HUES48 (cell line): ENCODE measurements around the gene ALDOB.

ENCODE experiments used
- H3K27ac ChIP-seq: one replicate; pipeline ENCODE4 v1.7.0; 2013; ENCODE audit warnings: low read depth, low read length, inconsistent platforms
- H3K27me3 ChIP-seq: 2 replicates; pipeline ENCODE4 v1.6.1; 2013; ENCODE audit warnings: mild to moderate bottlenecking, low read length; ENCODE audit not compliant: control insufficient read depth, insufficient read depth
- H3K36me3 ChIP-seq: 2 replicates; pipeline ENCODE4 v1.6.1; 2013; ENCODE audit warnings: low read length; ENCODE audit not compliant: control insufficient read depth, insufficient read depth
- H3K4me1 ChIP-seq: 2 replicates; pipeline ENCODE4 v1.6.1; 2013; ENCODE audit warnings: mild to moderate bottlenecking, low read length; ENCODE audit not compliant: control insufficient read depth, insufficient read depth
- H3K4me3 ChIP-seq: 2 replicates; pipeline ENCODE4 v1.5.1; 2013; ENCODE audit warnings: mild to moderate bottlenecking, low read depth, low read length
- H3K9ac ChIP-seq: 2 replicates; pipeline ENCODE4 v1.6.1; 2013; ENCODE audit warnings: mild to moderate bottlenecking, low read depth, low read length, moderate library complexity
- H3K9me3 ChIP-seq: 2 replicates; pipeline ENCODE4 v1.6.1; 2013; ENCODE audit warnings: low read length; ENCODE audit not compliant: control insufficient read depth, insufficient read depth

Gene ALDOB

DNA sequence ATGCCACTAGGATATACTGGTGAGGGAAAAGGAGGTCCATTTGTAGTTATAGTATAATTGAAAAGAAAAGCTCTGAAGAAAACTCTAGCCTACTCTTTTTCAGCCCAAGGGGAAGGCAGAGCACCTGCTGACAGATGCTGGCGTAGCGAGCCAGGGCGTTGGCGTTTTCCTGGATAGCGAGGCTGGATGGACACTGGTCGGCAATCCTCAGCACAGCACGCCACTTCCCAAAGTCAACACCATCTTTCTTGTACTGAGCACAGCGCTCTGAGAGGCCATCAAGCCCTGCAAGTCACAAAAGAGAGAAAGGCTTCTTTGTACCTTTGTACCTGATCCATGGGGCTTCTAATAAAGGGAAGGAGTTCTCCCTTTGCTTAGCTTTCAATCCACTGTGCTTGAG lies 8.2 kb downstream of the ALDOB start:
- Histone ChIP-seq H3K9ac (no peak overlapping the region), H3K27me3 (no peaks in the 10 kb centered on the region), H3K4me1 (no peaks in the 10 kb centered on the region), H3K9me3 (no peaks in the 10 kb centered on the region), H3K27ac (no peak overlapping the region), H3K4me3 (no peak overlapping the region), H3K36me3 (no peaks in the 10 kb centered on the region)

DNA sequence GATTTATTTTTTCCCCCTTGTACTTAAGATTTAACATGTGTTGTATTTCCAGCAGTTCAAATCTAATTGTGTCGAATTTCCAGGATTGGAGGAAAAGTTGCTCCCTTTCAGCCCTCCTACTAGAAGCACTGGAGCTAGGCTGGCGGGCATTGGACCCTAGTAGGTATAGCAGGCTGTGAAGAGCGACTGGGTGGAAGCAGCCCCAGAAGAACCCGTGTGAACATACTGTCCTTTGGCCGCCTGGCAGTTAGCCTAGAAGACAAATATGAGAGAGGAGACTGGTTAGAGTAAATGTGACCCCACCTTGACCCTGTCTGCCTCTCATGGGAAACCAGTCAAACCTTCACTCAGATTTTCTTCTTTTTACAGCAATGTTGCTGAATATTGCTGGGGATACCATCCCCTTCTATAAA lies 13.9 kb downstream of the ALDOB start:
- no peak overlapping the region for H3K9ac ChIP-seq
- no peaks in the 10 kb centered on the region for H3K9me3 ChIP-seq
- H3K27me3 ChIP-seq: no peaks in the 10 kb centered on the region
- H3K36me3 ChIP-seq: no peaks in the 10 kb centered on the region
- H3K27ac ChIP-seq: no peak overlapping the region
- no peaks in the 10 kb centered on the region for H3K4me1 ChIP-seq
- H3K4me3 ChIP-seq: no peak overlapping the region

DNA sequence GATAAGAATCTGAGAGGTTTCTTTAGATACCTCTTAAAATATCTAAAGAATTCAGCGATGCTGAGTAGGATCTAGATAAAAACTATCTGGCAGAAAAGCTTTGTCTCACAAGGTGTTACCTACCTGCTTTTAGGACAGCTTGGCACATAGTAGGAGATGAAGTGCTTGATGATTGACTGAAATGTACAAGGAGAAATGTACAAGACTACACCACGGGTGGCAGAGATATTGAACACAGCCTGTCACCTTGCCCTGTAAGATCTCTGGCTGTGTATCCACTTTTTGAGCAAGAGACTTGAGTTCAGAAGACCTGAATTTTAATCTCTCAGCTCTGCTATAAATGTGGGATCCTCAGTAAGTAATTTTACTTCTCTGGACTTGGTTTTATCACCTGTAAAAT lies 15.7 kb downstream of the ALDOB start:
- no peaks in the 10 kb centered on the region for H3K4me1 ChIP-seq
- H3K9ac ChIP-seq: no peak overlapping the region
- no peak overlapping the region for H3K27ac ChIP-seq
- H3K9me3 ChIP-seq: no peaks in the 10 kb centered on the region
- H3K4me3 ChIP-seq: no peak overlapping the region
- no peaks in the 10 kb centered on the region for H3K36me3 ChIP-seq
- no peaks in the 10 kb centered on the region for H3K27me3 ChIP-seq

DNA sequence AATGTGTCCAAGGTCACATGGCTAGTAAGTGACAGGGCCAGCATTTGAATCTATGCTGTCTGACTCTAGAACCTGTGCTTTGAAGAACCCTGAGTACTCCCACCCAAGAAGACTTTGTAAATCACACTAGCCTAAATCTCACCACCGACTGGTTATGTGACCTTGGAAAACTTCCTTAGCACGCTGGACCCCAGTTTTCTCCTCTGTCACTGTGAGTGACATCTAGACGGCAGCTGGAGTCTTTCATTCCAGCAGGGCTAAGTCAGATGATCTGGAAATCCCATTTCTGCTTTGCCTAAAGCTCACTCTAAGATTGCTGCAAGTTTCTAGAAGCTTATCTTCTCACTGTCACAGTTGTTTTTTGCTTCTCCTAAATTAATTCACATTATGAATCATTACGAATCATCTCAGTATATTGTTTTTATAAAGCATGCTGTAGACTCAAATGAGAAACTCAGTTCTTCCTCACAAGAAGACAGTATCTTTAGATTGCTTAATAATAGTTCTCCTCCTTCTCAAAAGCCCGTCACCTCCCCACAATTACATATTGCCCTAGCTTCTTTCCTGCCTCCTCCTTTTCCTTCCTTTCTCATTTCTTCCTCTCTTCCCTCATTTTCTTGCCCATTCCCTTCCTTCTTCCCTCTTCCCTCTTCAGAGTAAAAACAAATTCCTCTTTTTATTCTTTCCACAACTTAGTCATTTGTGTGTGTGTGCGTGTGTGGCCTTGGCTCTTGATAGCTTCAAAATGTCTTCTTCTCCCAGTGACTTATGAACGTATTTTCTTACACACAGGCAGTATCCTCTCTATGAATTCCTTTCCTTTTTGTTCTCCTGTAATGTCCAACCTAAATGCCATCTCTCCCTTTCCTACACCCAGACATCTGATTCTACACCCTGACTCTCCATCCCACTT lies 16.8 kb downstream of the ALDOB start:
- Histone ChIP-seq H3K4me3 (no peak overlapping the region), H3K9me3 (no peaks in the 10 kb centered on the region), H3K27ac (no peak overlapping the region), H3K36me3 (no peaks in the 10 kb centered on the region), H3K9ac (no peak overlapping the region), H3K4me1 (no peaks in the 10 kb centered on the region), H3K27me3 (no peaks in the 10 kb centered on the region)

DNA sequence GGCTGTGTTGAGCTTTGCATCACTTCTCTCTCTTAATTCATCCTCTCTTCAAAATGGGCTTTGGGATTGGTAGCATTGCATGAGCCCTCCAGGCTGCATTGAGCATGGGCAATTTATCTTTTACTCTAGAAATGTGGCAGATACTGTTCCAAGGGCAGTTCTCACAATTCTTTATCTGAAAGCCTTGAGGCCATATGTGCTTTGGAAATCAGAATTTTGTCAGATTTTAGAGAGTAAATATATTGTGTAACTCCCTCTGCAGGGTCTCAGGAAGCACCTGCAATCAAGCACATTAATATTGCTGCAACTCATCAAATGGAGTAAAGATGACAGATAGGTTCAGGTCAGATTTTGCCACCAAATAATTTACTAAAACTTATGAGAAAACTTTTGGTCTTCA lies 17.6 kb downstream of the ALDOB start:
- no peaks in the 10 kb centered on the region for H3K36me3 ChIP-seq
- no peak overlapping the region for H3K27ac ChIP-seq
- no peaks in the 10 kb centered on the region for H3K27me3 ChIP-seq
- H3K4me3 ChIP-seq: no peak overlapping the region
- H3K4me1 ChIP-seq: no peaks in the 10 kb centered on the region
- no peak overlapping the region for H3K9ac ChIP-seq
- no peaks in the 10 kb centered on the region for H3K9me3 ChIP-seq

DNA sequence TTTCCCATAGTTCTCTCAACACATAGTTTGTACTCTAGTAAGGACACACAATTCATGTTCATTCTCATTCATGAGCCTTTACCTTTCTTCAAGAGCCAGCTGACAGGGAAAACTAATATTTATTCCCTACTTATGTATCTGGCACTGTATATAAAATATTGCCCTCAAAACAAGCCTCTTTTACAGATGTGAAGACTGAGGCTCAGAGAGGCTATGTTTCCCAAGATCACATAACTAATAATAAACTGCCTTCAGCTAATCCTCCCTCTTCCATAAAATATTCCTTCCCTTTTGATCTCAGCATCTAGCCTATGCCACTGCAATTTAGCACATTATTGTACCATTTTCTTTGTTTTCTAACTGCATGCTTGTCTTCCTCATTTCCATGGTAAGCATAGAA lies 18.2 kb downstream of the ALDOB start:
- H3K27ac ChIP-seq: no peak overlapping the region
- no peaks in the 10 kb centered on the region for H3K36me3 ChIP-seq
- H3K9me3 ChIP-seq: no peaks in the 10 kb centered on the region
- H3K27me3 ChIP-seq: no peaks in the 10 kb centered on the region
- H3K9ac ChIP-seq: no peak overlapping the region
- H3K4me3 ChIP-seq: no peak overlapping the region
- H3K4me1 ChIP-seq: no peaks in the 10 kb centered on the region

DNA sequence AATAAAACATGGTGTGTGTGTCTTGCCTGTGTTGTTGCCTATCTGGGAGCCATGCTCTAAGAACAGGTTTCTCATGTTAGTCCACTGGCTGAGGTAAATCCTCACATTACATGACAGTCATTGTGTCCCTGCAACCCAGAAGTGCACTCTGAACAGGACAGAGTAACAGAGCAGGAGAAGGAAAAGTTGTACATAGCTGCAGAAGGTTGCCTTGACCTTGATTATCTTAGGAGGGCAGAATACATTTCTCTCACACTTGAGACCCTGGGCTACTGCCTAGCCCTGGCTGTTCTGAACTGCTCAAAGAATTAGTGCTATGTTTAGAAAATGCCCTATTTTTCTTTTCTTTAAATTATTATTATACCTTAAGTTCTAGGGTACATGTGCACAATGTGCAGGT lies 20.0 kb downstream of the ALDOB start:
- Histone ChIP-seq H3K4me3 (no peak overlapping the region), H3K27ac (no peak overlapping the region), H3K36me3 (peaks cover under 1% of the 10 kb centered on the region; the same call in 1 of the 2 replicates), H3K4me1 (no peaks in the 10 kb centered on the region), H3K9ac (no peak overlapping the region), H3K9me3 (peaks cover 5% of the 10 kb centered on the region; the same call in 1 of the 2 replicates), H3K27me3 (no peaks in the 10 kb centered on the region)

DNA sequence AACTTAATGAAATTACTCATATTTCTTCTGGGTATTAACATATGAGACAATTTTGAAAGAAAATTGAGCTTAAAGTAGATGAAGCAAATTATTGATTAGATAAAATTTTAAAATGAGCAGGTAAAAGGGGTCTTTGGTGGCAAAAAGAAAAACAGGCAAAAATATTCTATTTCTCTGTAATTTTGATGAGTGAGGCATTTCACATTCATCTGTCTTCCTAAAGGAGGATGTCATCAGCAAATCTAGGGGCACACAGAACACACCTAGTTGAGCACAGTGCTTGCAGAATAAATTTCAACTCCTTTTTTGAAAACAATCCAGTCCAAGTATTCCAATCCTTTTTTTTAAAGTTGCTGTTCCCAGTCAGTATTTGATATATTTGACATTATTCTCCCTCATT lies 20.7 kb downstream of the ALDOB start:
- no peak overlapping the region for H3K27ac ChIP-seq
- H3K36me3 ChIP-seq: peaks cover 4% of the 10 kb centered on the region; the same call in 1 of the 2 replicates
- H3K9ac ChIP-seq: no peak overlapping the region
- no peaks in the 10 kb centered on the region for H3K27me3 ChIP-seq
- no peak overlapping the region for H3K4me3 ChIP-seq
- no peaks in the 10 kb centered on the region for H3K4me1 ChIP-seq
- peaks cover 12% of the 10 kb centered on the region for H3K9me3 ChIP-seq

DNA sequence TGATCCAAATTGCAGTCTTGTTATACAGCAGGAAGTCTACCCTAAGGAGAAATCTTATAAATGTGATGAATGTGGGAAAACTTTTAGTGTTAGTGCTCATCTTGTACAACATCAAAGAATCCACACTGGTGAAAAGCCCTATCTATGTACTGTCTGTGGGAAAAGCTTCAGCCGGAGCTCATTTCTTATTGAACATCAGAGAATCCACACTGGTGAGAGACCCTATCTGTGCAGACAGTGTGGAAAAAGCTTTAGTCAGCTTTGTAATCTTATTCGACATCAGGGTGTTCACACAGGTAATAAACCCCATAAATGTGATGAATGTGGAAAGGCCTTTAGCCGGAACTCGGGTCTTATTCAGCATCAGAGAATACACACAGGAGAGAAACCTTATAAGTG lies 26.5 kb downstream of the ALDOB start:
- H3K9me3 ChIP-seq: peaks cover 60% of the 10 kb centered on the region

DNA sequence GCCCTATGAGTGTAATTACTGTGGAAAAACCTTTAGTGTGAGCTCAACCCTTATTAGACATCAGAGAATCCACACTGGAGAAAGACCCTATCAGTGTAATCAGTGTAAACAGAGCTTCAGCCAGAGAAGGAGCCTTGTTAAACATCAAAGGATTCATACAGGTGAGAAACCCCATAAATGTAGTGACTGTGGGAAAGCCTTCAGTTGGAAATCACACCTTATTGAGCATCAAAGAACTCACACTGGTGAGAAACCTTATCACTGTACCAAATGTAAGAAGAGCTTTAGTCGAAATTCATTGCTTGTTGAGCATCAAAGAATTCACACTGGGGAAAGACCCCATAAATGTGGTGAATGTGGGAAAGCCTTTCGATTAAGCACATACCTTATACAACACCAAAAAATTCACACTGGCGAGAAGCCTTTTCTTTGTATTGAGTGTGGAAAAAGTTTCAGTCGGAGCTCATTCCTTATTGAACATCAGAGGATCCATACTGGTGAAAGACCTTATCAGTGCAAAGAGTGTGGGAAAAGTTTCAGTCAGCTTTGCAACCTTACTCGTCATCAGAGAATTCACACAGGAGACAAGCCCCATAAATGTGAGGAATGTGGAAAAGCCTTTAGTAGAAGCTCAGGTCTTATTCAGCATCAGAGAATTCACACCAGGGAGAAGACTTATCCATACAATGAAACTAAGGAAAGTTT lies 27.0 kb downstream of the ALDOB start:
- Histone ChIP-seq H3K36me3 (peaks cover 64% of the 10 kb centered on the region), H3K27me3 (no peaks in the 10 kb centered on the region), H3K27ac (no peak overlapping the region), H3K9me3 (peaks cover 60% of the 10 kb centered on the region), H3K4me1 (no peaks in the 10 kb centered on the region), H3K4me3 (no peak overlapping the region; the same call in 1 of the 2 replicates), H3K9ac (no peak overlapping the region)

More for the DNA sequence above, 26.5 kb downstream of the ALDOB start:
- peaks cover 58% of the 10 kb centered on the region for H3K36me3 ChIP-seq
- H3K4me1 ChIP-seq: no peaks in the 10 kb centered on the region
- H3K27me3 ChIP-seq: no peaks in the 10 kb centered on the region
- no peak overlapping the region for H3K9ac ChIP-seq
- no peak overlapping the region for H3K4me3 ChIP-seq
- no peak overlapping the region for H3K27ac ChIP-seq
